ENCODE results near the gene SNCA.

The SNCA gene

DNA sequence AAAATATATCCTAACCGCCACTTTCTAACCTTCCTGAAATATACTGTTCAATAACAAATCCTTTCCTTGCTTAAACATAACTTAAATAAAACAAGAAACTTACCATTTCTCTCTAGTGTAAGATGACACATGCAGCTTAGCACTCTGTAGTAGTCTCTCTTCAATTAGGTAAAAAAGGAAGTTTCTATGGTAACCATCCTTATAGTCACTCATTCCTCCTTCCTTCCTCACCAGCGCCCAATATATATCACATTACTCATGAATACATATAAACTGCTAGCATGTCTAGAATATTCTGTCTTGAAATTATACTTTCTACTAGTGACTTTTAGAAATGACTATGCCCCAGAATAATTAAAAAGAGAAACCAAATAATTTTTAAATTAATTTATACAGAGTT lies 112.2 kb downstream of the SNCA start (continued):
- no peak for TF ChIP-seq TSHZ2 (CRISPR knock-in tag; IDR thresholded peaks at IDR 0.05)
- no peak for TF ChIP-seq ZFP3 (CRISPR knock-in tag; IDR thresholded peaks at IDR 0.05)
- TF ChIP-seq RARB (CRISPR knock-in tag; IDR thresholded peaks at IDR 0.05): no peak
- no peak for TF ChIP-seq GLIS3 (CRISPR knock-in tag; IDR thresholded peaks at IDR 0.05)
- no peak for TF ChIP-seq TCF4 (CRISPR knock-in tag; IDR thresholded peaks at IDR 0.05; ENCODE audit: borderline replicate concordance)
- TF ChIP-seq ZC3H10 (CRISPR knock-in tag; IDR thresholded peaks at IDR 0.05): no peak
- no peak for TF ChIP-seq OSR1 (CRISPR knock-in tag; IDR thresholded peaks at IDR 0.05)

DNA sequence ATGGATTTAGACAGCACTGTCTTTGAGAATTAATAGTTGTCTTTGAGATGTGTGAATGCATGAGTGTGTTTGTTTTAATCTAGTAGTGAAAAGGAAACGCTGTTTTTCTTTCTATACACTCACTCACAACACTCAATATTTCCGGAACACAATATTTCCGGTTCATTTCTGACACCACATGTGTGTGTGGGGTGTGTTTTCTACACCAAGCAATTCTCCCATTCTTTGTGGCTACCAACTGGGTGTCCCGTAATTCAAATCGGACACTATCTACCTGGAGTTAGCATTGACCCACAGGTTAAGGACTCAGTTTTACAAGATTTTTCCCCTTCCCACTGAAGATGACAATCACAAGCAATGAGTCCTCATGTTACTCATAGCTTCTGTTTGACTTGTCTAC lies 113.9 kb downstream of the SNCA start:
- TF ChIP-seq ARNTL (CRISPR knock-in tag; IDR thresholded peaks at IDR 0.05; ENCODE audit: borderline replicate concordance, low read depth) (no peak), ZC3H10 (CRISPR knock-in tag; IDR thresholded peaks at IDR 0.05) (no peak)
- ATAC-seq: no peak

DNA sequence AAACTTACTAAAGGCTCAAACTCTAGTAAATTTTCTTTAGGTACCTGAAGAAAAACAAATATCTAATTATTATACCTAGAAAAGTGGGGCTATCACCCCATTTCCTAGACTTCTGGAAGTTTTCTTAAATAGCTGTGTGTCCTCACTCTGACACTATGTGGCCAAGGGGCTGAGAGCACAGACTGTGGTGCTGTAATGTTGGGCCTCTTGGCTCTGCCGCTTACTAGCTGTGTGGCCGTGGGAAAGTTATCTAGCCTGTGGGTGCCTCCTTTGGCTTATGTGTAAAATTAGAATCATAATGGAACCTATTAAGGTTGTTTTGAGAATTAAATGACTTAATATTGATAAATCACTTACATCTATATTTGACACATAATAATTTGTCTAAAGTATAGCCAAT lies 114.4 kb downstream of the SNCA start:
- TF ChIP-seq OSR1 (CRISPR knock-in tag; IDR thresholded peaks at IDR 0.05) (no peak), CREB5 (CRISPR knock-in tag; IDR thresholded peaks at IDR 0.05; ENCODE audit: low read depth) (no peak), ISL1 (CRISPR knock-in tag; IDR thresholded peaks at IDR 0.05) (no peak), ZC3H10 (CRISPR knock-in tag; IDR thresholded peaks at IDR 0.05) (no peak), ZNF565 (CRISPR knock-in tag; conservative IDR thresholded peaks at IDR 0.05; ENCODE audit: low read depth) (no peak), ZFP3 (CRISPR knock-in tag; IDR thresholded peaks at IDR 0.05) (no peak), ARNTL (CRISPR knock-in tag; IDR thresholded peaks at IDR 0.05; ENCODE audit: borderline replicate concordance, low read depth) (no peak), PPARA (CRISPR knock-in tag; IDR thresholded peaks at IDR 0.05; ENCODE audit: borderline replicate concordance) (no peak), ZFP30 (CRISPR knock-in tag; IDR thresholded peaks at IDR 0.05) (no peak), SNAI2 (CRISPR knock-in tag; IDR thresholded peaks at IDR 0.05) (no peak), TSHZ2 (CRISPR knock-in tag; IDR thresholded peaks at IDR 0.05) (no peak), ZNF8 (CRISPR knock-in tag; IDR thresholded peaks at IDR 0.05) (no peak)
- TF ChIP-seq, protein P1, sequence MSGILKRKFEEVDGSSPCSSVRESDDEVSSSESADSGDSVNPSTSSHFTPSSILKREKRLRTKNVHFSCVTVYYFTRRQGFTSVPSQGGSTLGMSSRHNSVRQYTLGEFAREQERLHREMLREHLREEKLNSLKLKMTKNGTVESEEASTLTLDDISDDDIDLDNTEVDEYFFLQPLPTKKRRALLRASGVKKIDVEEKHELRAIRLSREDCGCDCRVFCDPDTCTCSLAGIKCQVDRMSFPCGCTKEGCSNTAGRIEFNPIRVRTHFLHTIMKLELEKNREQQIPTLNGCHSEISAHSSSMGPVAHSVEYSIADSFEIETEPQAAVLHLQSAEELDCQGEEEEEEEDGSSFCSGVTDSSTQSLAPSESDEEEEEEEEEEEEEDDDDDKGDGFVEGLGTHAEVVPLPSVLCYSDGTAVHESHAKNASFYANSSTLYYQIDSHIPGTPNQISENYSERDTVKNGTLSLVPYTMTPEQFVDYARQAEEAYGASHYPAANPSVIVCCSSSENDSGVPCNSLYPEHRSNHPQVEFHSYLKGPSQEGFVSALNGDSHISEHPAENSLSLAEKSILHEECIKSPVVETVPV (CRISPR knock-in tag; IDR thresholded peaks at IDR 0.05): no peak
- TF ChIP-seq, protein P2, sequence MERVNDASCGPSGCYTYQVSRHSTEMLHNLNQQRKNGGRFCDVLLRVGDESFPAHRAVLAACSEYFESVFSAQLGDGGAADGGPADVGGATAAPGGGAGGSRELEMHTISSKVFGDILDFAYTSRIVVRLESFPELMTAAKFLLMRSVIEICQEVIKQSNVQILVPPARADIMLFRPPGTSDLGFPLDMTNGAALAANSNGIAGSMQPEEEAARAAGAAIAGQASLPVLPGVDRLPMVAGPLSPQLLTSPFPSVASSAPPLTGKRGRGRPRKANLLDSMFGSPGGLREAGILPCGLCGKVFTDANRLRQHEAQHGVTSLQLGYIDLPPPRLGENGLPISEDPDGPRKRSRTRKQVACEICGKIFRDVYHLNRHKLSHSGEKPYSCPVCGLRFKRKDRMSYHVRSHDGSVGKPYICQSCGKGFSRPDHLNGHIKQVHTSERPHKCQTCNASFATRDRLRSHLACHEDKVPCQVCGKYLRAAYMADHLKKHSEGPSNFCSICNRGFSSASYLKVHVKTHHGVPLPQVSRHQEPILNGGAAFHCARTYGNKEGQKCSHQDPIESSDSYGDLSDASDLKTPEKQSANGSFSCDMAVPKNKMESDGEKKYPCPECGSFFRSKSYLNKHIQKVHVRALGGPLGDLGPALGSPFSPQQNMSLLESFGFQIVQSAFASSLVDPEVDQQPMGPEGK (CRISPR knock-in tag; IDR thresholded peaks at IDR 0.05; ENCODE audit: borderline replicate concordance): no peak

GRCh38 chr4:89720981-89721380 lies 116.0 kb downstream of the SNCA start:
- TF ChIP-seq, protein P2 (CRISPR knock-in tag; IDR thresholded peaks at IDR 0.05; ENCODE audit: borderline replicate concordance): no peak
- TF ChIP-seq OSR1 (CRISPR knock-in tag; IDR thresholded peaks at IDR 0.05): no peak
- TF ChIP-seq, protein P1 (CRISPR knock-in tag; IDR thresholded peaks at IDR 0.05): no peak
- no peak for TF ChIP-seq ISL1 (CRISPR knock-in tag; IDR thresholded peaks at IDR 0.05)
- no peak for TF ChIP-seq ESRRG (CRISPR knock-in tag; IDR thresholded peaks at IDR 0.05)
- no peak for ATAC-seq

More for the DNA sequence above, 114.4 kb downstream of the SNCA start:
- ATAC-seq: no peak

Data from SK-N-SH treated with all-trans-retinoic acid at 6 μM for 48 hours (cell line).